OCI-LY1 (cell line): ENCODE data around the gene BAIAP2.

ENCODE experiments used
- EZH2 ChIP-seq: fragments of 200-600 bp; sonication (generic), shearing (Covaris generic); IDR thresholded peaks from 2 replicates; pipeline ENCODE4 v1.8.0; 2017; ENCODE audit warnings: borderline replicate concordance, mixed run types, mild to moderate bottlenecking, antibody characterized with exemption, low read length, moderate library complexity, mixed read lengths
- TF ChIP-seq, protein P1 (sequence below): fragments of 200-600 bp; sonication (generic), shearing (Covaris generic); IDR thresholded peaks from 2 replicates; pipeline ENCODE4 v1.5.1; 2017; ENCODE audit warnings: mild to moderate bottlenecking, antibody characterized with exemption, low read length, moderate library complexity, mixed read lengths

DNA sequence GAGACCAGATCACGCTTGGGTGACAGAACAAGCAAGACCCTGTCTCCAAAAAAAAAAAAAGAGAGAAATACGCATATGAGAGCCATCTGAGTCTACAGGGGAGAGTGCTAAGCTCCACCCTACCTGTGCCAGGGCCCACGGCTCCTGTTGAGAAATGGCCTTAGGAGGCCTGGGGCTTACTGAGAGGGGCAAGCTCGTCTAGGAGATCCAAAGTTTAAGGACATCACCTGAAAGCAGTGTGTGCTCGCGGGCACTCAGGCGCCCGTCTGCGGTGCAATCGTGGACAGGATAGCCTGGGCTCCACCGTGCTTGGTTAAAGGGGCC lies 14.5 kb upstream of the BAIAP2 start:
- TF ChIP-seq, protein P1, sequence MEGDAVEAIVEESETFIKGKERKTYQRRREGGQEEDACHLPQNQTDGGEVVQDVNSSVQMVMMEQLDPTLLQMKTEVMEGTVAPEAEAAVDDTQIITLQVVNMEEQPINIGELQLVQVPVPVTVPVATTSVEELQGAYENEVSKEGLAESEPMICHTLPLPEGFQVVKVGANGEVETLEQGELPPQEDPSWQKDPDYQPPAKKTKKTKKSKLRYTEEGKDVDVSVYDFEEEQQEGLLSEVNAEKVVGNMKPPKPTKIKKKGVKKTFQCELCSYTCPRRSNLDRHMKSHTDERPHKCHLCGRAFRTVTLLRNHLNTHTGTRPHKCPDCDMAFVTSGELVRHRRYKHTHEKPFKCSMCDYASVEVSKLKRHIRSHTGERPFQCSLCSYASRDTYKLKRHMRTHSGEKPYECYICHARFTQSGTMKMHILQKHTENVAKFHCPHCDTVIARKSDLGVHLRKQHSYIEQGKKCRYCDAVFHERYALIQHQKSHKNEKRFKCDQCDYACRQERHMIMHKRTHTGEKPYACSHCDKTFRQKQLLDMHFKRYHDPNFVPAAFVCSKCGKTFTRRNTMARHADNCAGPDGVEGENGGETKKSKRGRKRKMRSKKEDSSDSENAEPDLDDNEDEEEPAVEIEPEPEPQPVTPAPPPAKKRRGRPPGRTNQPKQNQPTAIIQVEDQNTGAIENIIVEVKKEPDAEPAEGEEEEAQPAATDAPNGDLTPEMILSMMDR: no peak
- no peak for TF ChIP-seq EZH2
